ENCODE results near the gene LGALSL.

LGALSL gene

DNA sequence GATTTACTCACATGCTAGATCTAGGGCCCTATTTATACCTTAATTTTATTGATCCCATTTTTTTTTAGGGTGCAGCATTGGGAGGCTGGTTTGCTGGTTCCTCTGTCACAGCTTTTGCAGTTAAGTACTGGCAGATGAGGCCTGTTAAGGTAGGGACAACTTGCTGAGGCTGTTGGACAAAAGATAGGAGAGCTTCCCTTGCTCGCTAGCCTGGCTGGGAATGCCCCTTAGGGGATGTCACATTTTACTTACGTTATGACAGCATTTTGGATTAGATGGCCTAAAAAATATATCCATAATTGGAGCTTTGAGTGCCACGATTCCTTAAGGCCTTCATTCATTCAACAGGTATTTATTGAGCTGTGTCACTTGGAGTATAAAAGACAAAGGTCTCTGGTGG is 8.2 kb downstream of the LGALSL start:
- H3K9ac ChIP-seq (ENCODE audit: low read length), result no peak overlapping the region
- no peaks in the 10 kb centered on the region for H3K4me1 ChIP-seq (ENCODE audit: control insufficient read depth, low read depth, low read length)
- no peaks in the 10 kb centered on the region for H3K27me3 ChIP-seq (ENCODE audit: control insufficient read depth, insufficient read depth, low read length)
- H3K36me3 ChIP-seq (ENCODE audit: control insufficient read depth, low read depth, low read length), result peaks cover 24% of the 10 kb centered on the region
- H3K9me3 ChIP-seq (ENCODE audit: control insufficient read depth, low read depth, low read length), result no peaks in the 10 kb centered on the region
- H3K4me3 ChIP-seq (ENCODE audit: low read length), result no peak overlapping the region
- H3K27ac ChIP-seq (ENCODE audit: low read length), result no peak overlapping the region

DNA sequence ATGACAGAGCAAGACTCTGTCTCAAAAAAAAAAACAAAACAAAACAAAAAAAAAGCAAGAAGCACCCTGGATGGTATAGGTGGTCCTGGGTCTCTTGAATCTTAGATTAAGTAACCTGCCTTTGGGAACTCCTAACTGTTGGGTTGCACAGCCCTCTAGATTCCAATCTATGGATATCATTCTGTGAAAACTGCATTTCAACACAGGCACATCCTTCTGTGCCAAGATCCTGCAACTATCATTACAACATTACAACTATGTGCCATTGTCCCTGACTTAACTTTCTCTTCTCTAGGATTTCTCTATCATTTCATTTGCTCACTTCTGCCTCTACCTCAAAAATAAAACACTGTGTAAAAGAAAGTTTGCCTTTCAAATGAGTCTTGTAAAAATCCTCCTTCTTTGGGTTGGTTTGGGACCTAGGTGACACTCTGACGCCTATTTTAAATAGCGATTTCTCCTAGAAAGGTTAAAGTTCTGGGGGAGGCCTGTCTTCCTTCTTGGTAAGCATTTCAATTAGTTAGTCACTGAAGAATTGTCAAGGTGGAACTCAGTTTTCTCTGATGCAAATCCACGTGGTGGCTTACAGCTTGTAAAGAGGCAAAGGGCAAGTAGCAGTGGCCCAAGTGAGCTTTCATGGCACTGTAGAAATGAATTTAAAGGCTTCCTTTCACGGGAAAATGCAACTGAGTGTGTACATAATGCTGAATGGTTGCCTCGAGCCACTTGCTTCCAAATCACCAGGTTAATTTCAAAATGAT is 9.2 kb downstream of the LGALSL start:
- H3K27me3 ChIP-seq (ENCODE audit: control insufficient read depth, insufficient read depth, low read length), result no peaks in the 10 kb centered on the region
- no peak overlapping the region for H3K27ac ChIP-seq (ENCODE audit: low read length)
- H3K36me3 ChIP-seq (ENCODE audit: control insufficient read depth, low read depth, low read length), result peaks cover 15% of the 10 kb centered on the region
- H3K9ac ChIP-seq (ENCODE audit: low read length), result no peak overlapping the region
- H3K4me3 ChIP-seq (ENCODE audit: low read length), result no peak overlapping the region
- no peaks in the 10 kb centered on the region for H3K9me3 ChIP-seq (ENCODE audit: control insufficient read depth, low read depth, low read length)
- no peaks in the 10 kb centered on the region for H3K4me1 ChIP-seq (ENCODE audit: control insufficient read depth, low read depth, low read length)

DNA sequence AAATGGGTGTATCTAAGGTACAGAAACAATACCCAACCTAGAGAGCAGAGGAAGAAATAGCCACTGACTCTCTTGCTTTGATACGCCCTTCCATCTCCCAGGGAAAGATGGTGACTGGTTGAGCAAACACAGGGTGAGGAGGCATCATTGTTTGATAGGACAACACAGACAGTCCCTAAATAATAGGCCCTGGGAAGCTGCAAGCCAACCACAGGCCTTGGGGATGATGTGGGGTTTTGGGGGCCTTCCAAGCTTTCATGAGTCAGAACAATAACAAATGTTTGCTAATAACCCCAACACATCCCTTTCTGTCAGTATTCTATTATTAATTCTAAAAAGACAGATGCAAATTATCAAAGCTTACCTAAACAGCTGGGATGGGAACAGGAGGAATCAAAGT is 9.8 kb downstream of the LGALSL start:
- no peak overlapping the region for H3K27ac ChIP-seq (ENCODE audit: low read length)
- H3K9me3 ChIP-seq (ENCODE audit: control insufficient read depth, low read depth, low read length), result no peaks in the 10 kb centered on the region
- peaks cover 8% of the 10 kb centered on the region for H3K36me3 ChIP-seq (ENCODE audit: control insufficient read depth, low read depth, low read length)
- H3K9ac ChIP-seq (ENCODE audit: low read length), result no peak overlapping the region
- no peak overlapping the region for H3K4me3 ChIP-seq (ENCODE audit: low read length)
- no peaks in the 10 kb centered on the region for H3K27me3 ChIP-seq (ENCODE audit: control insufficient read depth, insufficient read depth, low read length)
- H3K4me1 ChIP-seq (ENCODE audit: control insufficient read depth, low read depth, low read length), result peaks cover under 1% of the 10 kb centered on the region

DNA sequence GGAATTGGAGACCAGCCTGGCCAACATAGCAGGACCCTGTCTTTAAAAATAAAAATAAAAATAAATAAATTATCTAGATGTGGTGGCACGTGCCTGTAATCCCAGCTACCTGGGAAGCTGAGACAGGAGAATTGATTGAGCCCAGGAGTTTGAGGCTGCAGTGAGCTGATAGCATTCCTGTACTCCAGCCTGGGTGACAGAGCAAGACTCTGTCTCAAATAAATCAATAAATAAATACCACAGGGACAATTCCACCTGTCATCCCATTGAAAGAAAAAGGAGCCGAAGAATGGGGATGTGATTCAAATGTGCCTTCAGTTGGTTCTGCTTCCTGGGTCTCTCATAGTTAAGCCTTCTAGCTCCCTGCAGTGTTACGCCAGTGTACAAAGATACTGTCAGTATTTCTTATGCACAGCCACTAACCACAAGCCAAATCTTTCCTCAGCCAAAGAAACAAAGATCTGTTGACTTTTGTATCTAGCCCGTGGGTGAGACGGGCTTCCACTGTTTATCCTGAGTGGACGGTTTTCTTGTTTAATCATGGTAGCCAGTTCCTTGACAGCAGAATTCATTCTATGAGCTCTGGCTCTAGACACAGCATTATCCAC is 12.6 kb downstream of the LGALSL start:
- Histone ChIP-seq H3K9me3 (ENCODE audit: control insufficient read depth, low read depth, low read length) (no peaks in the 10 kb centered on the region), H3K27ac (ENCODE audit: low read length) (no peak overlapping the region), H3K27me3 (ENCODE audit: control insufficient read depth, insufficient read depth, low read length) (no peaks in the 10 kb centered on the region), H3K4me3 (ENCODE audit: low read length) (no peak overlapping the region), H3K4me1 (ENCODE audit: control insufficient read depth, low read depth, low read length) (peaks cover 13% of the 10 kb centered on the region), H3K9ac (ENCODE audit: low read length) (no peak overlapping the region), H3K36me3 (ENCODE audit: control insufficient read depth, low read depth, low read length) (no peaks in the 10 kb centered on the region)

DNA sequence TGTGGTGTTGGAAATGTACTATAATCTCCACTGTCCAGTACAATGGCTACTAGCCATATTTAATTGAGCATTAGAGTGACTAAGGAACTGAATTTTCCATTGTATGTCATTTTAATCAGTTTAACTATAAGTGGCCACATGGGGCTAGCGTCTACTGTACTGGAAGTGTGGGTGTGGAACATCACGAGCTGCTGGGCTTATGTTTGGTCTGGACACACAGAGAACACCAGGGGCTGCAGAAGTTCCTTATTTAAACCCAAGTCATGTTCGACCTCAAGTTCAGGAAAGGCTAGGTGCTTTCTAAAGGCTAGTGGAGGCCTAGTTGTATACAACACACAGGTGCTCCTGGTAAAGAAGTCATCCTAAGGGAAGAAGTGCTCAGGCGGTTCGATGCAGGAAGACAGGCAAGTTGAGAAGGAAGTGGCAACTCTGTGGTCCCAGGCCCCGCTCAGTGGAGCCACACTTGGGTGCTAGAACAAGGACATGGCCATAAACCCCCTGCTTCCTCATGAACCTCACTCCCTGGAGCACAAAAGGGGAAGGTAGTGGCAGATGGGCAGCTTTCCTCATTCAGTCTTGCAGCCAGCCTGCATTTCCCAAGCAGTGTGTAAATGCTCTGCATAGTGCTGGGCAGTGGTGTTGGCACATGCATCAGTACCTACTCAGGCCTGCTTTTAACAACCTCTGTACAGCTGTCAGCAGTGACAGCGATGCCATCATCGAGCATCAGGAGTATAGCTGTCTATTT is 13.3 kb downstream of the LGALSL start:
- no peaks in the 10 kb centered on the region for H3K9me3 ChIP-seq (ENCODE audit: control insufficient read depth, low read depth, low read length)
- no peak overlapping the region for H3K27ac ChIP-seq (ENCODE audit: low read length)

DNA sequence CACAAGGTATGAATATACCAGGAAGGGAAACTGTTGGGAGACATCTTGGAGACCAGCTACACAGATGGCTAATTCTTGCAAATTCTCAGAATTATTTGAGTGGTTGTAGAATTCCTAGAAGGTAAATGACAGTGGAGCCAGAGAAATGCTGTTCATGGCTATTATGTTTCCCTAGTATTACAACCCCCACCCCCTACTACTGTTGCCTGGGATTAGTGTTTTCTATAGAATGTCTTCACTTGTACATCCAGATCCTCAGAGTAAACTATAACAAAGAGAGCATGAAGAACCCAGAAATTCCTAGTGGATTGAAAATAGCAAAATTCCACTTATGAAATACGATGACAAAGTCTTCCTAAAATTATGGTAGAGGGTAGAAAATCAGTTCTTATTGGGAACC is 15.3 kb downstream of the LGALSL start:
- H3K27ac ChIP-seq (ENCODE audit: low read length), result no peak overlapping the region
- H3K9ac ChIP-seq (ENCODE audit: low read length), result no peak overlapping the region
- H3K4me1 ChIP-seq (ENCODE audit: control insufficient read depth, low read depth, low read length), result peaks cover 17% of the 10 kb centered on the region
- no peaks in the 10 kb centered on the region for H3K9me3 ChIP-seq (ENCODE audit: control insufficient read depth, low read depth, low read length)
- no peaks in the 10 kb centered on the region for H3K27me3 ChIP-seq (ENCODE audit: control insufficient read depth, insufficient read depth, low read length)
- no peak overlapping the region for H3K4me3 ChIP-seq (ENCODE audit: low read length)
- no peaks in the 10 kb centered on the region for H3K36me3 ChIP-seq (ENCODE audit: control insufficient read depth, low read depth, low read length)

More for the DNA sequence above, 13.3 kb downstream of the LGALSL start:
- Histone ChIP-seq H3K27me3 (ENCODE audit: control insufficient read depth, insufficient read depth, low read length) (no peaks in the 10 kb centered on the region), H3K4me3 (ENCODE audit: low read length) (no peak overlapping the region), H3K4me1 (ENCODE audit: control insufficient read depth, low read depth, low read length) (peaks cover 13% of the 10 kb centered on the region), H3K9ac (ENCODE audit: low read length) (no peak overlapping the region), H3K36me3 (ENCODE audit: control insufficient read depth, low read depth, low read length) (no peaks in the 10 kb centered on the region)

DNA sequence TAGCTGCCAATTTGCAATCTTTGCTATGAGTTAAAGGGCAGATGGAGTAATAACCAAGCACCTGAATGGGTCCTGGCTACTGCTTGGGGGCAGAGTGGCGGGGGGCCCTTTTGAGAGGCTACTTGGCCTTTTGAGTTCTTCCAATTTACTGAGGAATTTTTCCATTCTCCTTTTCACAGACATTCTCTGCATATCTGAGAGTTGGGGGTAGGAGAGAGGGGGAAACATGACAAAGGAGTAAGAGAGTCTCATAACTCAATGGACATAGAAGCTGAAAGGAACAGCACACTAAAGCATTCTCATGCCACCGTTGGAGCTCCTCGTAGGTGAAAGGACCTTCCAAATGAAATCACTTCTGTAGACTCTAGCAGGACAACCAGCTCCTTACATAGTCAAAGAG is 16.1 kb downstream of the LGALSL start:
- Histone ChIP-seq H3K9me3 (ENCODE audit: control insufficient read depth, low read depth, low read length) (no peaks in the 10 kb centered on the region), H3K4me1 (ENCODE audit: control insufficient read depth, low read depth, low read length) (peaks cover 22% of the 10 kb centered on the region), H3K9ac (ENCODE audit: low read length) (no peak overlapping the region), H3K36me3 (ENCODE audit: control insufficient read depth, low read depth, low read length) (no peaks in the 10 kb centered on the region), H3K27me3 (ENCODE audit: control insufficient read depth, insufficient read depth, low read length) (no peaks in the 10 kb centered on the region), H3K4me3 (ENCODE audit: low read length) (no peak overlapping the region), H3K27ac (ENCODE audit: low read length) (no peak overlapping the region)

DNA sequence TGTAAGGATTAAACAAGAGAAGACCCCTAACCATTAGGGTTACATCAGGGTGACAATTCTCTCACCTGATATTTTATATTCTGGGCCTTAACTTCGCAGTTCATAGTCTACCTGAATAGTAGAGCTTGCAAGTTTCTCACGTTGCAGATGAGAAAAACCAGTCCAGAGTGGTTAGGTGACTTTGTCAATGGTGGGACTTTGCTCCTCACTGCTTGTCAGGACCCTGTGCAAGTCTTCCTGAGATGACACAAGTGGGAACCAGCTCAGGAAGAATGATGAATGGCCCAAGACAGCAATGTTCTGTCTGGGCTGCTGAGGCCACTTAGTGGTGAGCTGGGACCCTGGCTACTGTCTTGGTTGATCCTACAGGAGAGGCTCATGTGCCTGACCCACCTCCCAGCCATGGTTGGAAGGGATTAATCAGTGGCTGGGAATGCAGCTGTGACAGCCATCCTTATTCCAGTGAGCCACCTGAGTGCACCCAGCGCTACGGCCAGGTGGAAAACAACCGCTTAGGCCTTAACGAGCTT is 16.9 kb downstream of the LGALSL start:
- H3K36me3 ChIP-seq (ENCODE audit: control insufficient read depth, low read depth, low read length), result no peaks in the 10 kb centered on the region
- no peaks in the 10 kb centered on the region for H3K9me3 ChIP-seq (ENCODE audit: control insufficient read depth, low read depth, low read length)
- no peak overlapping the region for H3K27ac ChIP-seq (ENCODE audit: low read length)
- no peaks in the 10 kb centered on the region for H3K27me3 ChIP-seq (ENCODE audit: control insufficient read depth, insufficient read depth, low read length)
- H3K4me3 ChIP-seq (ENCODE audit: low read length), result no peak overlapping the region
- H3K4me1 ChIP-seq (ENCODE audit: control insufficient read depth, low read depth, low read length), result peaks cover 22% of the 10 kb centered on the region
- no peak overlapping the region for H3K9ac ChIP-seq (ENCODE audit: low read length)

DNA sequence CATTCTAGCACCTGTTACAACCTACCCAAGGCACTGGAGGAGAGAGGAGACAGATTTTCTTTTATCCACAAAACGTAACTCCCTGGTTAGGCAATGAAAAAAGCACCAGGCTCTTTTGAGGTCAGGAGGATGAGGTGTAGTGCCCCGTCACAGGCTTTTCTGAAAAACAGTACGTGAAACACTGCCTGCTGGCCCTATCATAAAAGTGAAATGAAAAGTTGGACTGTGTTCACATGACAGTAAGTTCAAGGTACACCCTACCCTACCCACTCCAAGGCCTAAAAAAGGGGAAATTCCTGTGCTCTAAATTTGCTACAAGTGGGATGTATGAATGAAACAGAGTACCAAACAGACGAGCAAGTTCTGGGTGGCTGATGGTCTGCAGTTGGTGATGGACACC is 17.6 kb downstream of the LGALSL start:
- Histone ChIP-seq H3K4me3 (ENCODE audit: low read length) (no peak overlapping the region), H3K9ac (ENCODE audit: low read length) (no peak overlapping the region), H3K27me3 (ENCODE audit: control insufficient read depth, insufficient read depth, low read length) (no peaks in the 10 kb centered on the region), H3K9me3 (ENCODE audit: control insufficient read depth, low read depth, low read length) (no peaks in the 10 kb centered on the region), H3K4me1 (ENCODE audit: control insufficient read depth, low read depth, low read length) (peaks cover 22% of the 10 kb centered on the region), H3K27ac (ENCODE audit: low read length) (no peak overlapping the region), H3K36me3 (ENCODE audit: control insufficient read depth, low read depth, low read length) (no peaks in the 10 kb centered on the region)

DNA sequence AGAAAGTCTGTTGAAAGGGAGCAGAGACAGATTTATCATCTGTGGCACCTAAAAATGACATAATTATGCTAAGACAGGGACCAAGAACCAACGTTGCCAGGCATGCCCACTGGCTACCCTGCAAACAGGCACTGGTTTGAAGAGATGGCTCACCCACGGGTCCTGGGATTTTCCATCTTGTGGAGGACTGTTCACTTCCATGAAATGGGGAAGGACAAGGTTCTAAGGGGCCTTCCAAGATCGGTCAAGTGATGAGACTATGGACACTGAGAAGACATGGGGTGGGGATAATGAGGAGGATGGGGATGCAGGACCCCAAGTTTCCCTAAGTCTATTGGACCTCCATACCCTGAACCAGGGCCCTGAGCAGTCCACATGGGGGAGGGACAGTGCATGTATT is 18.9 kb downstream of the LGALSL start:
- H3K9ac ChIP-seq (ENCODE audit: low read length), result no peak overlapping the region
- peaks cover 22% of the 10 kb centered on the region for H3K4me1 ChIP-seq (ENCODE audit: control insufficient read depth, low read depth, low read length)
- no peaks in the 10 kb centered on the region for H3K27me3 ChIP-seq (ENCODE audit: control insufficient read depth, insufficient read depth, low read length)
- H3K36me3 ChIP-seq (ENCODE audit: control insufficient read depth, low read depth, low read length), result no peaks in the 10 kb centered on the region
- H3K27ac ChIP-seq (ENCODE audit: low read length), result no peak overlapping the region
- H3K9me3 ChIP-seq (ENCODE audit: control insufficient read depth, low read depth, low read length), result no peaks in the 10 kb centered on the region
- no peak overlapping the region for H3K4me3 ChIP-seq (ENCODE audit: low read length)

DNA sequence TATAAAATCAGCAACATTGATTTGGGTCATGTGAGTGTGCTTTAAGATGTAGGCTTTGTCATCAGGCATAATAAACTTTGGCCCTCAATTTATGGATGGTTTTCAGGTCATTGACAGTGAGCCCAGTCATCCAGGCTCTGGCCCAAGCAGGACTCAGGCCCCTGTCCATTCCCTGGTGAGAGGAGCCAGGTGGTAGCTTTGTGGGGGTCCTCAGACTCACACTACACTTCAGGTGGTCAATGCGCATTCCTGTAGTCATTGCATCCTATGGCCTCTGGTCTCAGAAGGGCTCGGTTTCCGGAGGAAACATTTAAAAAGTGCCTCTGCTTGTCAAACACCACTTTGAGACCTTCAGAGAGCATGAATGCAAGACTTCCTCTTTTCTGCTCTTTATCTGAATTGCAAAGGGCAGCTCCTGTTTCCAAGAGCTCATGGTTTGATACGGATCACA is 20.2 kb downstream of the LGALSL start:
- Histone ChIP-seq H3K27ac (ENCODE audit: low read length) (no peak overlapping the region), H3K4me1 (ENCODE audit: control insufficient read depth, low read depth, low read length) (peaks cover 18% of the 10 kb centered on the region), H3K9me3 (ENCODE audit: control insufficient read depth, low read depth, low read length) (no peaks in the 10 kb centered on the region), H3K36me3 (ENCODE audit: control insufficient read depth, low read depth, low read length) (no peaks in the 10 kb centered on the region), H3K27me3 (ENCODE audit: control insufficient read depth, insufficient read depth, low read length) (no peaks in the 10 kb centered on the region), H3K9ac (ENCODE audit: low read length) (no peak overlapping the region), H3K4me3 (ENCODE audit: low read length) (no peak overlapping the region)

All from iPS-18a (cell line).